ENCODE results near the gene CERS2. TPM values are rescaled to one million over a fixed set of nuclear protein-coding genes. Genes with fewer than 3 reads are reported as not detected.
A peak's percentile ranks its signal among the peaks of the same experiment; 100 is the strongest.

The CERS2 gene
- total RNA-seq, result 159 TPM
- long read RNA-seq, transcript CERS2-201 (11 exons, 2,544 nt), result minor isoform, 19 of 214 reads
- long read RNA-seq, transcript CERS2-205 (11 exons, 2,505 nt), result major isoform, 169 of 214 reads
- long read RNA-seq, partial matches to known transcripts, result 8 of 214 reads
- long read RNA-seq, other reads (novel, unspliced or antisense), result 17 of 214 reads

GRCh38 chr1:150974580-150975478 lies at the start of gene CERS2:
TSS of gene CERS2 (minus strand) at chr1:150974835. CDS start at chr1:150969090, 5,745 bp downstream.
- peak; percentile 96 for DNase-seq (ENCODE audit: low spot score)

GRCh38 chr1:151013518-151013917 lies 38.9 kb upstream of the CERS2 start:
- no peak for DNase-seq (ENCODE audit: low spot score)

GRCh38 chr1:151012684-151013471 lies 38.2 kb upstream of the CERS2 start:
- DNase-seq (ENCODE audit: low spot score), result no peak

GRCh38 chr1:151011154-151011850 lies 36.7 kb upstream of the CERS2 start:
- DNase-seq (ENCODE audit: low spot score), result no peak

GRCh38 chr1:151010346-151010726 lies 35.7 kb upstream of the CERS2 start:
- no peak for DNase-seq (ENCODE audit: low spot score)

- no peak for DNase-seq (ENCODE audit: low spot score)
These were observed 35.2 kb upstream of the CERS2 start for GRCh38 chr1:151009674-151010345.

GRCh38 chr1:151009206-151009587 lies 34.6 kb upstream of the CERS2 start:
- no peak for DNase-seq (ENCODE audit: low spot score)

- peak; percentile 99 for DNase-seq (ENCODE audit: low spot score)
These were observed 33.9 kb upstream of the CERS2 start, which contains the start of gene PRUNE1 for GRCh38 chr1:151008244-151009205. TSS of gene PRUNE1 (plus strand) at chr1:151008449. CDS start at chr1:151008633, 184 bp downstream.

GRCh38 chr1:151007853-151008243 lies 33.2 kb upstream of the CERS2 start:
- no peak for DNase-seq (ENCODE audit: low spot score)

GRCh38 chr1:151006327-151007052 lies 31.9 kb upstream of the CERS2 start, which contains the start of gene MINDY1:
TSS of gene MINDY1 (minus strand) at chr1:151006902. CDS start at chr1:151002617, 4,285 bp downstream.
- DNase-seq (ENCODE audit: low spot score), result no peak

- DNase-seq (ENCODE audit: low spot score), result no peak
These were observed 31.2 kb upstream of the CERS2 start for GRCh38 chr1:151005729-151006319.

- no peak for DNase-seq (ENCODE audit: low spot score)
These were observed 28.5 kb upstream of the CERS2 start for GRCh38 chr1:151003180-151003579.

GRCh38 chr1:151002611-151003010 lies 28.0 kb upstream of the CERS2 start:
- no peak for DNase-seq (ENCODE audit: low spot score)

- no peak for DNase-seq (ENCODE audit: low spot score)
These were observed 27.4 kb upstream of the CERS2 start for GRCh38 chr1:151002051-151002450.

GRCh38 chr1:151001602-151002001 lies 27.0 kb upstream of the CERS2 start:
- DNase-seq (ENCODE audit: low spot score), result no peak

- DNase-seq (ENCODE audit: low spot score), result no peak
These were observed 25.8 kb upstream of the CERS2 start for GRCh38 chr1:151000408-151000807.

GRCh38 chr1:150999926-151000325 lies 25.3 kb upstream of the CERS2 start:
- no peak for DNase-seq (ENCODE audit: low spot score)

GRCh38 chr1:150999051-150999674 lies 24.5 kb upstream of the CERS2 start:
- DNase-seq (ENCODE audit: low spot score), result no peak

All from mesenteric fat pad (tissue), 1 donor.